GM12878 (cell line): Measurements from ENCODE around the gene MDC1.

Experiments
- BRCA1 ChIP-seq: IDR thresholded peaks from 2 replicates; pipeline ENCODE4 v1.6.1; 2011; ENCODE audit warnings: low read depth, low read length, improper control_type of control experiment
- EGR1 ChIP-seq, 2 experiments: IDR thresholded peaks; 1 replicate in 1 of 2; 2 replicates in 1 of 2; pipeline ENCODE4 v1.6.1; 2011 to 2012; ENCODE audit warnings: low read depth in 2 of 2, low read length in 2 of 2, borderline replicate concordance in 1 of 2, mild to moderate bottlenecking in 1 of 2, moderate library complexity in 1 of 2
- FOXM1 ChIP-seq: IDR thresholded peaks from 2 replicates; pipeline ENCODE4 v1.6.1; 2012; ENCODE audit warnings: low read depth, mild to moderate bottlenecking, inconsistent platforms, low read length, moderate library complexity
- MXI1 ChIP-seq: fragments of 150-350 bp; IDR thresholded peaks from 2 replicates; pipeline ENCODE4 v1.6.1; 2011; ENCODE audit warnings: low read depth, mild to moderate bottlenecking, inconsistent platforms, low read length, improper control_type of control experiment
- POLR2A ChIP-seq: IDR thresholded peaks from 2 replicates; pipeline ENCODE4 v1.6.1; 2011; ENCODE audit warnings: low read depth, mild to moderate bottlenecking, low read length
- TAF1 ChIP-seq: IDR thresholded peaks from 2 replicates; pipeline ENCODE4 v1.6.1; 2011; ENCODE audit warnings: mild to moderate bottlenecking, low read depth, low read length, borderline replicate concordance

DNA sequence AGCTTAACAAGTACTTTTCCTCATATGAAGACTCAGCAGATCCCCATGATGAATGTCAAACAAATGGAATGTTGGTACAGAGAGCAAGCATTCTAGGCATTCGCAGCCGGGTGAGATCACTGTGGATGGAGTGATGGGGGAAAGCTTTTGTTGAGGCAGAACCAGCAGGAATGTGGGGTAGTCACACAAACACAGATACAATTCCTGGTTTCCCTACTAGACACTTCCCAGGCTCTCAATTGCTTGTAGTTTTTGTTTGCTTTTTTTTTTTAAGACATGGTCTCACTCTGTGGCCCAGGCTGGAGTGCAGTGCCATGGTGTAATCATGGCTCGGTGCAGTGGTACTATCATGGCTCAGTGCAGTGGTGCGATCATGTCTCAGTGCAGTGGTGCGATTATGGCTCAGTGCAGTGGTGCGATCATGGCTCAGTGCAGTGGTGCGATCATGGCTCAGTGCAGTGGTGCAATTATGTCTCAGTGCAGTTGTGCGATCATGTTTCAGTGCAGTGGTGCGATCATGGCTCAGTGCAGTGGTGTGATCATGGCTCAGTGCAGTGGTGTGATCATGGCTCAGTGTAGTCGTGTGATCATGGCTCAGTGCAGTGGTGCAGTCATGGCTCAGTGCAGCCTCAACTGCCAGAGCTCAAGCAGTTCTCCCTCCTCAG is 42.6 kb upstream of the MDC1 start:
- TF ChIP-seq MXI1 (no peak), TAF1 (no peak), BRCA1 (no peak), FOXM1 (no peak), POLR2A (no peak), EGR1 (IDR thresholded peaks at IDR 0.05; ENCODE audit: borderline replicate concordance in 1 of 2, low read depth in 2 of 2, low read length in 2 of 2) (no peak)
